Endothelial cell (in vitro differentiated cells): ENCODE measurements around the gene ARHGAP30. TPM values are rescaled to one million over a fixed set of nuclear protein-coding genes. Genes with fewer than 3 reads are reported as not detected.

Source experiments
- DNase-seq: peaks from one replicate; pipeline ENCODE4 v3.0.0; 2021; ENCODE audit warnings: low spot score
- H3K27ac Mint-ChIP-seq: one replicate; pipeline ENCODE4 v1.8.0; 2021; ENCODE audit warnings: mixed read lengths, inconsistent platforms; ENCODE audit not compliant: unreplicated experiment
- H3K27me3 Mint-ChIP-seq: one replicate; pipeline ENCODE4 v1.8.0; 2021; ENCODE audit warnings: mild to moderate bottlenecking, moderate library complexity, mixed read lengths, inconsistent platforms; ENCODE audit not compliant: unreplicated experiment
- H3K36me3 Mint-ChIP-seq: one replicate; pipeline ENCODE4 v1.8.0; 2021; ENCODE audit warnings: mild to moderate bottlenecking, low read depth, mixed read lengths, inconsistent platforms; ENCODE audit not compliant: unreplicated experiment
- H3K4me1 Mint-ChIP-seq: one replicate; pipeline ENCODE4 v1.8.0; 2021; ENCODE audit warnings: mild to moderate bottlenecking, mixed read lengths, inconsistent platforms; ENCODE audit not compliant: unreplicated experiment
- H3K4me3 Mint-ChIP-seq: one replicate; pipeline ENCODE4 v1.8.0; 2021; ENCODE audit warnings: mild to moderate bottlenecking, mixed read lengths, inconsistent platforms; ENCODE audit not compliant: unreplicated experiment
- H3K9me3 Mint-ChIP-seq: one replicate; pipeline ENCODE4 v1.8.0; 2021; ENCODE audit warnings: mixed read lengths, inconsistent platforms; ENCODE audit not compliant: unreplicated experiment
- CTCF ChIP-seq: fragments of 200-600 bp; sonication (generic); IDR thresholded peaks from one replicate; pipeline ENCODE4 v1.5.0; 2021; ENCODE audit warnings: antibody characterized with exemption; ENCODE audit not compliant: unreplicated experiment
- total RNA-seq: library from RNA; stranded (reverse); fragmentation: NEBNext Ultra II Directional; extraction: Animal tissue kit (Norgen Biotek cat#: 25700); gene quantifications from one replicate; pipeline ENCODE4 v1.2.1, GENCODE V29; 2021; ENCODE audit not compliant: unreplicated experiment

Gene ARHGAP30
- total RNA-seq, 1 donor from 2014 or later, result 0.23 TPM

GRCh38 chr1:161000736-161001480 is 68.8 kb downstream of the ARHGAP30 start:
- Mint-ChIP-seq H3K4me1 (peaks cover 55% of the 10 kb centered on the region), H3K27me3 (peaks cover 12% of the 10 kb centered on the region), H3K4me3 (peak overlapping the region; percentile 39), H3K9me3 (no peaks in the 10 kb centered on the region), H3K36me3 (peaks cover 52% of the 10 kb centered on the region), H3K27ac (peak overlapping the region; percentile 27)
- TF ChIP-seq CTCF, result no peak
- no peak for DNase-seq

DNA sequence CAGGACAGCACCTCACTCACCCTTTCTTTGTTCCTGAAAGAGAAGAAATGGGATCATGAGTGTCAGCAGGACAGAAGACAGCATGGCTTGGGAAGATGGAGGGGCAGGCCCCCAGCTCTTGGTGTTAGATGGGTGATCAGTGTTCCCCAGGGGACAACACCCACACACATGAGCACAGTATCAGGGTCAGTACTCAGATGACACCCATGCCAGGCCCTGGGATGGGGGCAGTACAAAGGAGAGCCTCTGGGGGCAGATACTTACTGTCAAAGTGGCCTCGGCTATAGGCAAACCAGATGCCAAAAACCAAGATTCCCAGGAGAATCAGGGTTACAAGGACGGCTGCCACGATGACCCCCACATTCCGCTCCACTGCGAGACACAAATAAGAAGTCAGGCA is 70.3 kb downstream of the ARHGAP30 start:
- no peaks in the 10 kb centered on the region for H3K9me3 Mint-ChIP-seq
- TF ChIP-seq CTCF, result no peak
- peaks cover 60% of the 10 kb centered on the region for H3K4me1 Mint-ChIP-seq
- H3K27me3 Mint-ChIP-seq, result peaks cover 12% of the 10 kb centered on the region
- peaks cover 58% of the 10 kb centered on the region for H3K36me3 Mint-ChIP-seq
- H3K27ac Mint-ChIP-seq, result peak overlapping the region; percentile 99
- peak overlapping the region; percentile 29 for H3K4me3 Mint-ChIP-seq
- DNase-seq, result no peak

DNA sequence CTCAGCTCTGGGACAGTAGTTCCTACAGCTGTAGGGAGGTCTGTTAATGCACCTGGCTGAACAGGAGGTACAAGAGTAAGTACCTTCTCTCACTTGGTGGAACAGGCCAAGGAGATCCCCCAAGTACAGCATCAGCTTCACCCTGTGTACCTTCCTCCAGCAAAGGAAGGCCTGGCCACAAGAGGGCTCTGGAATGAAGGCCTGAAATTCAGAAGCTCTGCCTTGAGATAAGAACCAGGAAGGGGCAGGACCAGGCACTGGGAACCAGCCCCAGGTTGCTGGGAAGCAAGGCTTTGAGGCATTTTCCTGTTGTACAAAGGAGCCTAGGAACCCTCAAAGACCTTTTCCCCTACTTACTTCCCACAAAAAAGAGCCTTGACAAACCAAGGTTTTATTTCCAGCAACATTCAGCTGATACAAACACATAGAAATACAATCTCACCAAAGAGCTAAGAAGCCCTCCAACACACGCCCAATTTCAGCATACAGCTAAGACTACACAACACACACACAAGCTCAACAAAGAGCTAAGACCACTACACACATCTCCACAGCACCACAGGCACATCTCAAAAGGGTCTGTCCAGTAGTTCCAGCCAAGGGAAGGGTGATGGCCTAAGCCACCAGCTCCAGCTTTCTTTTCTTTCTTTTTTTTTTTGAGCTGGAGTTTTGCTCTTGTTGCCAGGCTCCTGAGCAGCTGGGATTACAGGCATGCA is 72.2 kb downstream of the ARHGAP30 start:
- peak; percentile 71 for DNase-seq
- Mint-ChIP-seq H3K36me3 (peaks cover 58% of the 10 kb centered on the region), H3K27ac (peak overlapping the region; percentile 99), H3K27me3 (peaks cover 16% of the 10 kb centered on the region), H3K4me1 (peaks cover 60% of the 10 kb centered on the region), H3K9me3 (no peaks in the 10 kb centered on the region), H3K4me3 (peak overlapping the region; percentile 40)
- TF ChIP-seq CTCF, result peak; percentile 63

Other genes with a start within 250 kb of the ARHGAP30 start
- gene CD244, start 207.0 kb downstream of the ARHGAP30 start, total RNA-seq, result 0.31 TPM
- gene ITLN1, start 184.7 kb downstream of the ARHGAP30 start, total RNA-seq, result not detected
- 118 TPM for gene ITLN2, start 115.1 kb downstream of the ARHGAP30 start, total RNA-seq
- 361 TPM for gene F11R, start 48.7 kb downstream of the ARHGAP30 start, total RNA-seq
- 14.2 TPM for gene TSTD1, start 30.9 kb downstream of the ARHGAP30 start, total RNA-seq
- gene USF1, start 23.9 kb downstream of the ARHGAP30 start, total RNA-seq, result 121 TPM
- 0.13 TPM for gene NECTIN4, start 19.7 kb upstream of the ARHGAP30 start, total RNA-seq
- 7.3 TPM for gene KLHDC9, start 28.5 kb upstream of the ARHGAP30 start, total RNA-seq
- 73.8 TPM for gene PFDN2, start 48.1 kb upstream of the ARHGAP30 start, total RNA-seq
- 20.5 TPM for gene NIT1, start 48.2 kb upstream of the ARHGAP30 start, total RNA-seq
- gene DEDD, start 62.8 kb upstream of the ARHGAP30 start, total RNA-seq, result 133 TPM
- gene UFC1, start 84.1 kb upstream of the ARHGAP30 start, total RNA-seq, result 124 TPM
- 22.2 TPM for gene USP21, start 89.6 kb upstream of the ARHGAP30 start, total RNA-seq
- 39.0 TPM for gene PPOX, start 96.5 kb upstream of the ARHGAP30 start, total RNA-seq
- gene B4GALT3, start 107.6 kb upstream of the ARHGAP30 start, total RNA-seq, result 44.0 TPM
- 56.8 TPM for gene ADAMTS4, start 129.2 kb upstream of the ARHGAP30 start, total RNA-seq
- 93.1 TPM for gene NDUFS2, start 132.5 kb upstream of the ARHGAP30 start, total RNA-seq
- gene FCER1G, start 145.4 kb upstream of the ARHGAP30 start, total RNA-seq, result 4.3 TPM
- gene APOA2, start 153.7 kb upstream of the ARHGAP30 start, total RNA-seq, result not detected
- 22.0 TPM for gene TOMM40L, start 156.2 kb upstream of the ARHGAP30 start, total RNA-seq
- not detected for gene NR1I3, start 168.3 kb upstream of the ARHGAP30 start, total RNA-seq
- not detected for gene PCP4L1, start 188.9 kb upstream of the ARHGAP30 start, total RNA-seq
- 2.6 TPM for gene MPZ, start 240.1 kb upstream of the ARHGAP30 start, total RNA-seq
- gene SDHC, start 244.5 kb upstream of the ARHGAP30 start, total RNA-seq, result 180 TPM